GM19240 (cell line): ENCODE measurements around the gene RTP5.
"Not testable (repeated sequence)": the region's sequence is repeated elsewhere in the genome, so short reads cannot be mapped to it uniquely, and the experiment has no call there.

Experiments used
- DNase-seq: peaks from one replicate; pipeline ENCODE4 v3.0.0; 2011; ENCODE audit warnings: low spot score; ENCODE audit not compliant: insufficient read length

RTP5 gene

DNA sequence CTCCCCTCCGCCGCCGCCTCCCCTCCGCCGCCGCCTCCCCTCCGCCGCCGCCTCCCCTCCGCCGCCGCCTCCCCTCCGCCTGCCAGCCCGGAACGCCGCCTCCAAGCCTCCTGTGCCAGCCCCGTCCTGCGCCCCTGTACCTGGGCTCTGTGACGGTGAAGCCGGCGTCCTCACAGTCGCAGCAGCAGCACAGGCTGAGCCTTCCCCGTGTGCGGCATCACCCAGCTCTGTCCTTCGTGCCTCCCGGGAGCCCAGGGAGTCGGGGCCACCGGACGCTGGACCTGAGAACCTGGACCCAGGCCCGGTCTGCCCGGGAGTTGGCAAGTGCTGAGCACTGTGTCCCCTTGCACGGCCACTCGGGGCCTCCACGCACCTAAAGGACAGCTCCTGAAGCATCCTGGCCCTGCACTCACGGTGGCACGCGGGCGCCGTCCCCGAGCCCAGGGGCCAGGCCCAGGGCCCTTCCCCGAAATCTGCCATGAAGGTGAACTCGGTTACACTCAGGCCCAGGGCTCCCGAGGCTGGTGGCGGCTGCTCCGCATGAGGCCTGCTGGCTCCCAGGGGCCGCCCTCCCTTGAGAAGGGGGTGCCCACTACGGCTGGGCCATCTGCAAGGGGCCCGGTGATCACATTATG is 32.9 kb downstream of the RTP5 start:
- DNase-seq = no peak

GRCh38 chr2:241903121-241904010 is 33.8 kb downstream of the RTP5 start:
- no peak for DNase-seq

GRCh38 chr2:241904011-241904718 is 34.6 kb downstream of the RTP5 start:
- no peak for DNase-seq

GRCh38 chr2:241904791-241905710 is 35.5 kb downstream of the RTP5 start:
- no peak for DNase-seq

DNA sequence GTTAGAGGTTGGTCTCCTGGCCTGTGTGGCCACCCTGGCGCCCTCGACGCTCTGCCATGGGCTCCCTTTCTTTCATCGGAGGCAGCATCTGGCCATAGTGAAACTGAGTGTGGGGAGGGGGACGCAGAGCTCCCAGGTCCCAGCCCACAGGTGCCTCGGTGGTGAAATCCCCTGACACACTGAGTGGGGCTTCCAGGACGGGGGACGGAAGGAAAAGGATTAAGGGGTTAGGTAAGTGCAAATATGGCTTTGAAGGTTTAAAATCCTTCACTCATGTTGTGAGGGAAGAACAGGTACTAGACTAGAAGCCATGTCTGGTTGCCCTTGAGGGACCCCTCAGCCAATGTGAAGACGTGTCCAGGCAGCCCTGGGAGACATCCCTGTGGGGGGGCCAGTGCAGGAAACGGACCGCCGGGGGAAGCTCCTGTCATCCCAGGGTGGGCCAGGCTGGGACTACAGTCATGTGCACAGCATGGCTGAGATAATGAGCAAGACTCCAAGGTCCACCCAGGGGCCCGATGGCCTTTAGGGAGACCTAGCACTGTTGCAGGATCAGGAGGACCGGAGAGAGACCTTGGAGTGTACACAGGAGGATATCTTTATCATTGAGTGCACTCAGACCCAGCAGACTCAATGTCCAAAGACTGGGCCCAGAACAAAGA is 36.3 kb downstream of the RTP5 start:
- no peak for DNase-seq

GRCh38 chr2:241906378-241906770 is 36.8 kb downstream of the RTP5 start:
- DNase-seq = not testable (repeated sequence)

- DNase-seq = no peak
Observed at GRCh38 chr2:241906826-241907570, 37.5 kb downstream of the RTP5 start.

DNA sequence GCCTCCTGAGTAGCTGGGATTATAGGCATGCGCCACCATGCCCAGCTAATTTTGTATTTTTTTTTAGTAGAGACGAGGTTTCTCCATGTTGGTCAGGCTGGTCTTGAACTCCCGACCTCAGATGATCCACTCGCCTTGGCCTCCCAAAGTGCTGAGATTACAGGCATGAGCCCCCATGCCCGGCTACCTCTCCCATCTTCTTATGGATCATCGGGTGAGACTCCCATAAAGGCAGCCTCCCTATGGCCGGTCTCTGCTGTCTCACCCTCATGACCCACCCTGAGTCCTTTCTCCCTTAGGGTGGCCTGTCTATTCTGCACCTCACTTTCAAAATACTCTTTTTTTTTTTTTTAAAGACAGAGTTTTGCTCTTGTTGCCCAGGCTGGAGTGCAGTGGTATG is 38.3 kb downstream of the RTP5 start:
- DNase-seq = not testable (repeated sequence)

- no peak for DNase-seq
Observed at GRCh38 chr2:241908686-241909420, 39.3 kb downstream of the RTP5 start.

- DNase-seq = no peak
Observed at GRCh38 chr2:241909769-241910168, 40.2 kb downstream of the RTP5 start.

- no peak for DNase-seq
Observed at GRCh38 chr2:241910604-241911520, 41.3 kb downstream of the RTP5 start.

DNA sequence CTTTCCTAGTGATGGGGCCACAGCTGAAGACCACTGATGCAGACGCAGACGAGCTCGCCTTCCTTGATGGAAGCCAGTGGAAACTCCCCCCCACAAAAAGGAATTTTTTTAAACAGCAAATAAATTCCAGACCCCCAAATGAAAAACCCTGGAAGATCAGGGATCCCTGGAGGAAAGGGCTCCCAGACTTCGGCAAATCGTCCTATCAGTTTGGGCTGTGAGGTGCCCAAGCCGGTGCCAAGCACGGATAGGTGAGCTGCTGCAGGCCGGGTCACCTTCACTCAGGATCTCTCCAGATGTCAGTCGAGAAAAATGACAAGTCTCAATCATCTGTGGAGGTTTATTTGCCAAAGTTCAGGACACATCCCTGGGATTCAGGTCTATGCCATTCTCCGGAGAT is 42.0 kb downstream of the RTP5 start:
- DNase-seq = no peak

DNA sequence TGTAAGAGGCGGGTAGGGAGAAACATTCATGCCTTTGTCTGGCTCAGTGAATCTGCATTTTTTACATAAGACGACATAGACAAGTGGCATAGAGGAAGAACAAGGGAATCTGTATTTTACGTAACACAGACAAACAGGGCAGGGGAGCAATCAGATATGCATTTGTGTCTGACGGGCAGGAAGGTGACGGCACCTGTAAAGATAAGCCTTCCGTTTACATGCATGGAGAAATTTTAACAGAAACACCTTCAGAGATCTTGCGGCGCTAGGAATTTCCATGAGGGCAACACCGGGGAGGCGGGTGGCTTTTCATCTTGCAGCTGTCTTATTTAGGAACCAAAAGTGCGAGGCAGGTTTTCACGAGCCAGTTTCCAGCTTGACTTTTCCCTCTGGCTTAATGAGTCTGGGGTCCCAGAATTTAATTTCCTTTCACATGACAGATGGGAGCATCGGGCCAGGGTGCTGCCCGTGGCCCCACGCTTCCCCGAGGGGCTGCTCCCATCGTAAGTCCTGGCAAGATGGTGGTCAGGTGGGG is 42.6 kb downstream of the RTP5 start:
- no peak for DNase-seq

- DNase-seq = no peak
Observed at GRCh38 chr2:241913703-241914102, 44.2 kb downstream of the RTP5 start.

DNA sequence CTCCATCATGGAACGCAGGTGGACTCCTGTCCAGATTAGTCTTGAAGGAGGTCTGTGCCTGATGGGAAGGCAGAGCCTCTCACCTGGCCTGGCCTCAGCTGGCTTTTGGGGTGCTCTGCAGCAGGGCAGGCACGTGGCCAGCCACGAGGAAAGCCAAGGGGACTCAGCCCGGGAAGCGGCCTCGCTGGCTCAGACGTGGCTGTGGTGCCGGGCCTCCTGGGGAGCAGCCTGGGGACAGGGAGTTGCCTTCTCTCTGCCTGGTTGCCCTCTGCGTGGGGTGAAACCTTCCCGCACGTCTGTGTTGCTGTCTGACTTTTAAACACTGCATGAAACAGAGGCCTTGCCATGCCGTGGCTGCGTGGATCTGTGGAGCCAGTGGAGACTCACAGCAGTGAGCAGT is 45.0 kb downstream of the RTP5 start:
- DNase-seq = no peak

DNA sequence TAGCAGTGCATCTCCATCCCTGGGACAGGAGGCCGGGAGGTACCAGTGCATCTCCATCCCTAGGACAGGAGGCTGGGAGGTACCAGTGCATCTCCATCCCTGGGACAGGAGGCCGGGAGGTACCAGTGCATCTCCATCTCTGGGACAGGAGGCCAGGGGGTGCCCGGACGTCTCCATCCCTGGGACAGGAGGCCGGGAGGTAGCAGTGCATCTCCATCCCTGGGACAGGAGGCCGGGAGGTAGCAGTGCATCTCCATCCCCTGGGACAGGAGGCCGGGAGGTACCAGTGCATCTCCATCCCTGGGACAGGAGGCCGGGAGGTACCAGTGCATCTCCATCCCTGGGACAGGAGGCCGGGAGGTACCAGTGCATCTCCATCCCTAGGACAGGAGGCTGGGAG is 52.1 kb downstream of the RTP5 start:
- DNase-seq = not testable (repeated sequence)

- DNase-seq = no peak
Observed at GRCh38 chr2:241922411-241922810, 52.9 kb downstream of the RTP5 start.
